ENCODE data around the gene ACTN2.

Gene ACTN2

DNA sequence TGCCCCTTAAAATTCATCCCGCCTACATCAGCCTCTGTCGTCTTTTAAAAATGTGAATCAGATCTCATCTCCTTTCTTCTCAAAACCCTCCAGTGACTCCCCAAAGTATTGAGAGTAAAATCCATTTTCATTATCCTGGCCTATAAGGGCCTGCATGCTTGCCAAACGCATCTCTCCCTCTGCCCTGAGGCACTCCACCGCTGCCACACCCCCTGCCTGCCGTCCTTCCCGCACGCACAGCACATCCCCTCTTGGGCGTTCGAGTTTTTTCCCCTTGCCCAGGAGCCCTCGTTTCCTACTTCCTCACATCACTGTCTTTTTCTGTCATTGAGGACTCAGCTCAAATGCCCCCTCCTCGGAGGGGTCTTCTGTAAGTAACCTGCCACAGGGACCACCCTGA is 55.5 kb downstream of the ACTN2 start:
- no peak for DNase-seq (ENCODE audit: low read depth, low spot score)

DNA sequence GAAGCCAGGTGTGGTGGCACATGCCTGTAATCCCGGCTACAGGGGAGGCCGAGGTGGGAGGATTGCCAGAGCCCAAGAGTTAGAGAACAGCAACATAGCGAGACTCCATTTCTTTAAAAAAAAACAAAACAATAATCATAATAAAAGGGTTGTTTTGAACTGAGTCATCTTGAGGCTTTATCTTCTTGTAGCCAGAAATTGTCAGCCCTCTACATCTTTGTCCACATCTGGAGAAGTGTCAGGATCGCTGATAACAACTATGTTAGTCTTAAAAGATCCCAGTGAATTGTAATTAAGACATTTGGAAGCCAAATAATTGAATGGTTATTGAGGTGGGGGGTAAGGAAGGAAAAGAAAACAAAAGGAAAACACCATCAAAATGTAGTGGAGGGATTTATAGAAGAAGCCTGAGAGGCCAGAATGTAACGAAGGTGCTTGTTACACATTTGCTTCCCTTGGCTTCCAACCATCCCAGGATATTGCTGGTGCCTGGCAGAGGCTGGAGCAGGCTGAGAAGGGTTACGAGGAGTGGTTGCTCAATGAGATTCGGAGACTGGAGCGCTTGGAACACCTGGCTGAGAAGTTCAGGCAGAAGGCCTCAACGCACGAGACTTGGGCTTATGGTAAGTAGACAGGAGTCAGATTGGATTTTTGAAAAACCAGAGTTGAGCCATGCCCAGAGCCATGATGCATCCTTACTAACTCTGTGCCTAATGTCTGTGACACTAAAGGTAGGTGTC is 56.3 kb downstream of the ACTN2 start:
- DNase-seq (ENCODE audit: low read depth, low spot score): no peak

DNA sequence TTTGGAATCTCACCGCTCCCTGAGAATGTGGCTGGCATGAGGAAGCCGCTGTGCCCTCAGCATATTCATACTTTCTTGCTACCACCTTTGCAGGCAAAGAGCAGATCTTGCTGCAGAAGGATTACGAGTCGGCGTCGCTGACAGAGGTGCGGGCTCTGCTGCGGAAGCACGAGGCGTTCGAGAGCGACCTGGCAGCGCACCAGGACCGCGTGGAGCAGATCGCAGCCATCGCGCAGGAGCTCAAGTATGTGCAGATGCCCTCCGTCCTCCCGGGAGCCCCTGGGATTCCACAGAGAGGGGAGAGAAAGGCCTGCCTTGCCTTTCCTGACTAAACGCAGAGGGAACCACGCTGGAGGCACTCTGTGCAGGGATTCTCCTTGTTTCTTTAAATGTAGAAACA is 58.2 kb downstream of the ACTN2 start:
- DNase-seq (ENCODE audit: low read depth, low spot score): no peak

DNA sequence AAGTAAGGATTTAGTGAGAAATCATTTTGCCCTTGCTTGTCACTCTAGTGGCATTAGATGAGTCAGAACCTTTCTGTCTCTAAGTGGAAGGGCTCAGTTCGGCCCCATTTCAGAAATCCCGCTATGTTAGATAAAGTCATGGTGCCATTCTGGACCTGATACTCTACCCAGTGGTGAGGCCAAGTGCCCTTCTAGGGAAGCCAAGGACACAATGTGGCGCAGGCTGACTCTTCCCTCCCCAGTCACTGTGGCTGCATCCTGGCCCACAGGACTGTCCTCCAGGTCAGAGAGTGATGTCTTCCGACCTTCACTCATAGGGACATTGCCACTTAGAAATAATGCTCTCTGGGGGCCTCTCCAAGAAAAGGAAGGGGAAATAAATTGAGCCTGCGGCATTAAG is 60.5 kb downstream of the ACTN2 start:
- no peak for DNase-seq (ENCODE audit: low read depth, low spot score)

DNA sequence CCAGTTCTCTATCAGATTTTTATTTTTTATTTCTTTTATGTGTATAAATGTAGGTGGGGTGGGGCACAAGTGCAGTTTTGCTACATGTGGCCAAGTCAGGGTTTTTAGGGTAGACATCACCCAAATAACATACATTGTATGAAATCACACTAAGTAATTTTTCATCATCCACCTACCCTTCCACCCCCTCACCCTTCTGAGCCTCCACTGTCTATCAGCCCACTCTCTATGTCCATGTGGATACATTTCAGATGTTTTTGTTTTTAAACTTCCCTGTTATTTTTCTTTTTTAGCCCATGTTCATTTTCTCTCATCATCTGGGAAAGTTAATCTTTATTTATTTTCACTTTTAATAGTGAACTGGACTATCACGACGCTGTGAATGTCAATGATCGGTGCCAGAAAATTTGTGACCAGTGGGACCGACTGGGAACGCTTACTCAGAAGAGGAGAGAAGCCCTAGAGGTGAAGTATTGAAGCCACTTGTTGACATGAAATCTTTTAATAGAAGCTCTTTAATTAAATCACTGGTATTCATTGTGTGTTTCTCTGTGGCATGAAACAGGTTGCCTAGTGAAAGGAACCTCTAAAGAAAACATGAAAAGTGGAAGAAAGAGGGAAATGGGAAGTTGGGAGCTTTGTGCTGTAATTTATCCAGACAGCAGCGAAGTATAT is 61.1 kb downstream of the ACTN2 start:
- DNase-seq (ENCODE audit: low read depth, low spot score): no peak

DNA sequence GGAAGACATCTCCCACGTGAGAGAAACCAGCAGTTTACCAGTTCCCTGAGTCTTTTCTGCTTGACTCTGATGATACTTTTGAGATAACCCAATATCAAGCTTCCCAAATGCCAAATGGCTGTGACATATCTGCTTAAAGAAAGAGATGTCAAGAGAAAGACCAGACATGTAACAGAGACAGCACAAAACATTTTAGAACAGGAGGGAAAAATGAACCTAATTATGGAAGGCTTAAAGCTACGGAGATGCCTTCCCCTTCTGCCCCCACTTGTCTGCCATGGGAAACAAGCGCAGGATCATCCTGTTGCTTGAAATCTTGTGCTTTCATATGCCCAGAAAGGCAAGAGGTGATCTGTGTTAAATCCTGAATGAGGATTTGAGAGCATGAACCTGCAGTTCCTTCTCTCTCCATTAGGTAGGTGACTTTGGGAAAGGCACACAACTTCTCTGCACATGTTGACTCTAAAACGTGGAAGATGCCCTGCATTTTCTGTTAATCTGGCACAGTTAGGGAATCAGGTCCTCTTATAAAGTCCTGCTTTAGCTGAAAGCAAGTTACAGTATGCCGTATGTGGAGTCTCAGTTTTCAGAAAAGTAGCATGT is 62.1 kb downstream of the ACTN2 start:
- DNase-seq (ENCODE audit: low read depth, low spot score): no peak

DNA sequence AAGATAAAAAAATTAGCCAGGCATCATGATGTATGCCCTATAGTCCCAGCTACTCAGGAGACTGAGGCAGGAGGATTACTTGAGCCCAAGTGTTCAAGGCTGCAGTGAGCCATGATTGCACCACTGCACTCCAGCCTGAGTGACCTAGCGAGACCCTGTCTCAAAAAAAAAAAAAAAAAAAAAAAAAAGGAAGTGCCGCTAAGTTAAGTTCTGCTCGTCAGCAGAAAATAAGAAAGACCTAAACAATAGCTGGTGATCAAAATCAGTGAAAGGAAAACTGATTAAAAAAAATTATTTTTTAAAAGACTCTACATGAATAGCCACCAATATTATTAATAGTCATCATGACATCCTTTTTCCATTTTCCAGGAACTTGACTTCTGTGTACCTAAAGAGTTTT is 64.6 kb downstream of the ACTN2 start:
- DNase-seq (ENCODE audit: low read depth, low spot score): no peak

DNA sequence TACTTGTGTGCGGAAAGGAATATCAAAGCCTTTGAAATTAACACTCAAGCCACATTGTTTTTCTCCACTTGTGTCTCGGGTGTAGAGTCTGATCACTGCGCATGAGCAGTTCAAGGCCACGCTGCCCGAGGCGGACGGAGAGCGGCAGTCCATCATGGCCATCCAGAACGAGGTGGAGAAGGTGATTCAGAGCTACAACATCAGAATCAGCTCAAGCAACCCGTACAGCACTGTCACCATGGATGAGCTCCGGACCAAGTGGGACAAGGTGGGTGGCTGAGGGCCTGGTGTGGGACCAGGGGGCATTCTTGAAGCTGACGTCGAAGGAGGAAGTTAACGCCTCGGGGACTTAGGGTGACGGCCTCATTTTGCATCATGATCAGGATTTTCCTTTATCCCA is 65.1 kb downstream of the ACTN2 start:
- no peak for DNase-seq (ENCODE audit: low read depth, low spot score)

DNA sequence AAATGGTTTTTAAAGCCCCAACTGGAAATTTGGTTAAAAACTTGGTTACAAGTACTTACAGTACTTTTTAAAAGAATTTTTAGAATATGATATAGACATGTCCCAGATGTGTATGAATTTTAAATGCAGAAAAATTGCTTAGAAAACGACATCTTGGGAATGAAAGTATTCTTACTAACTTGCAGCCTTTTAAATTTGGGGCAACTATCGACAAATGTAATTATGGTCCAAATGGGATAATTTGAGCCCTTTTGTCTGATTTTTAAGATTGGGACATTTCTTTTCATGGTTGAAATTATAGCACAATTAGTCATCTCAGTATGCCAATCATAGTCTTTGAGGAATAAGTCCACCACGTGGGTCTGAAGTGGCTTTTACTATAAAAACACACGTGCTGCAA is 65.6 kb downstream of the ACTN2 start:
- no peak for DNase-seq (ENCODE audit: low read depth, low spot score)

DNA sequence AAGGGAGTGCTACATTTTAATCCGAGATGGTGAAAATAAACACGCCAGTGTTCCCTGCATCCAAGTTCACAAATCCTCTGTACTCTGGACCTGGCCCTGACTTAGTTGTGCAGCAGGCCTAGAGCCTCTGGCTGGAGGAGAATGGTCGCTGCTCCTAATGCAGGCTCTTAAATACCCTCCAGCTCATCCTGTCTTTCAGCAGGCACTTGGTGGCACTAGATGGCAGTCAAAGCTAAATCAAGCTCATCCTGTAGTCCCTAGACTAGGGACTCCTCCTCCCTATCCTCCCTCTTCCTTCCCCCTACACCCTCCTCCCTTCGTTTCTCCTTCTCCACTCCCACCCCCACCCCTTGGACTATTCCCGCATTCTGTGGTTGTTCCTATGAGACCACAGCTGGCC is 67.2 kb downstream of the ACTN2 start:
- DNase-seq (ENCODE audit: low read depth, low spot score): no peak

DNA sequence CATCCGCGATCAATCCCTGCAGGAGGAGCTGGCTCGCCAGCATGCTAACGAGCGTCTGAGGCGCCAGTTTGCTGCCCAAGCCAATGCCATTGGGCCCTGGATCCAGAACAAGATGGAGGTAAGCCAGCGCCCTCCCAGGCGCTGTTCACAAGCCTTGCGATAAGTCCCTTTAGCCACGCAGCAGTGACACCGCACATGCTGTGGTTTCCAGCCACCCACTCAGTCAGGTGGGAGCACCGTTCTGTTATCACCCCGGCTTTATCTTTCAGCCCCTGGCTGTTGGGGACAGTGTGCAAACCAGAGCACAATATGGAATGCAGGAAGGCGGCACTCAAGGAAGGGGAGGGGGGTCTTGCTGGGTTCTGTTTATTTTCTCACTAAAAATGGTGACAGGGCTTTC is 67.7 kb downstream of the ACTN2 start:
- no peak for DNase-seq (ENCODE audit: low read depth, low spot score)

DNA sequence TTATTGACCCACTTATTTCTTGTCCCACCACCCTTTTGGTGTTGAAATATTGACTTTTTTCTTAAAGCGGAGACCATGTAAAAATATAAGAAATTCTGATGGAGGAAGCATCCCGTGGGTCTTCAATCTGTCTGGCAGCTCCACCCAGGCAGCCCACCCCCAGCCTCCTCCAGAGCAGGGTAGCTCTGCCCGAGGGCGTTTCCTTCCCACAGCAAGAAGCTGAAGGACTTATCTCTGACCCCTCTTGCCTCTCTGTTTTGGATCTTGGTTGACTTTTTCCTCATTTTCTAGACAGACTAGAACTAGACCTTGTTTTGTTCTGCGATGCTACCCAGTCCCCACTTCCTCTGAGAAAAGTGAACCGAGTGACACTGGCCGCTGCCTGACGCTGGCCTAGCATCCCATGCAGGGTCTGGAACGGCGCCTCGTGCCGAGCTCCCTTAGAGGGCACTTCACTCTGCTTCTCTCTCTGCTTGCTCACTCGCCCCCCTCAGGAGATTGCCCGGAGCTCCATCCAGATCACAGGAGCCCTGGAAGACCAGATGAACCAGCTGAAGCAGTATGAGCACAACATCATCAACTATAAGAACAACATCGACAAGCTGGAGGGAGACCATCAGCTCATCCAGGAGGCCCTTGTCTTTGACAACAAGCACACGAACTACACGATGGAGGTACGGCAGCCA is 68.4 kb downstream of the ACTN2 start:
- DNase-seq (ENCODE audit: low read depth, low spot score): no peak

DNA sequence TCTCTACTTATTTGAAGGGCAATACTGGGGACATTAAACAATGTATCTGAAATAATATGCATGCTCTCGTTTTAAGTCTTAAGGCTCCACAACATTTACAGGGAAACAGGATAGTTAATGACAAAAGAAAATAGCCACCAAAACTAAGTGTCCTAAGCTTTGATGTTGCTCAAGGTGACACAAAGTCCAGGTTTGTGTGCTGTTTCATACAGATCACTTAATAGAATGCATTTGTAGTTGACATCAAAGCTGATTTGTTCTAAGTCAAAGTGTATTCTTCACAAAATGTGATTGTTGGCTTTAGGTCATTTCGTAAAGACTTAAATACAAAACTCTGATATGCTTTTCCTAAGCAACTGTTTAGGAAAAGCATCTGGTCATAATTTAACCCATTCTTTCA is 71.3 kb downstream of the ACTN2 start:
- DNase-seq (ENCODE audit: low read depth, low spot score): no peak

DNA sequence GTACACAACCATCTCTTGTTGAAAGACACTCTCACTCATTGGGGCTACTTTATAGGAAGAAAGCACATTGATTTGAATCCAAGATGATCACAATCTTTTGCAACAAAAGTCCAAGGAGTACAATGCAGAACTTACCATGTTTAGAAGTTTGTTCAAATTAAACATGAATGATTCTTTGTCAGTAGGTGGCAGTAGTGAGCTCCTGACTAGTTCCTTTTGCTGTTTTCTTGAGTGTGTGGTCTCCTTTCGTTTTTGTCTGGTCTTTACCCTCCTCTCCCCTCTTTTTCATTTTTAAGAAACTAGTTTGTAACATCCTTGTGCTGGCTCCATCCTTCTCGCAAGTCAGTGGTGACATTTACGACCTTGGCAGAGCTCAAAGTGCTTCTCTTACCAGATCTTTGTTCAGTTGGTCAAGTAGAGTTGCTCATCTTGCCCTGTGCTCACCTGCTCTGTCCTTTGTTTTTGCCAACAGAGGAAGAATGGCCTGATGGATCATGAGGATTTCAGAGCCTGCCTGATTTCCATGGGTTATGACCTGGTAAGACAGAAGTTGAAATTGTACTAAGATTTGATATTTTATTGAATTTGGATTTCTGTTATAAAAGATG is 73.1 kb downstream of the ACTN2 start:
- DNase-seq (ENCODE audit: low read depth, low spot score): no peak

DNA sequence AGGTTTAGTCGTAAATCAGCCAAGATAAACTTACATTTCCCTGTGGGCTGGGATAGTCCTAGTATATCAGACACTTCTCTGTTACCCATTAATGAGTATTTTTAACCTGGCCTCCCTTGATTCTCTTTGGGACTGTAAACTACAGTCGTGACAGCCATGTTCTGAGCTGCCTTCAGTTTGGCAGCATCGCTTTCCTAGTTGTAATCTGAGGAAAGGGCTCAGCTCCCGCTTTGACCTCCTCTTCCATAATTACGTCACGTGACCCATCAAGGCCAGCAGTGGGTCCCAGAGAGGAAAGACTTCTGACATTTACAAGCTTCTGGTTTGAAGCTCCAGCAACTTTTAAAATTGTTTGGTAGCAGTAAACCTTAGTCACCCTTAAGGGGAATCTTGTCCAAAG is 74.2 kb downstream of the ACTN2 start:
- no peak for DNase-seq (ENCODE audit: low read depth, low spot score)

DNA sequence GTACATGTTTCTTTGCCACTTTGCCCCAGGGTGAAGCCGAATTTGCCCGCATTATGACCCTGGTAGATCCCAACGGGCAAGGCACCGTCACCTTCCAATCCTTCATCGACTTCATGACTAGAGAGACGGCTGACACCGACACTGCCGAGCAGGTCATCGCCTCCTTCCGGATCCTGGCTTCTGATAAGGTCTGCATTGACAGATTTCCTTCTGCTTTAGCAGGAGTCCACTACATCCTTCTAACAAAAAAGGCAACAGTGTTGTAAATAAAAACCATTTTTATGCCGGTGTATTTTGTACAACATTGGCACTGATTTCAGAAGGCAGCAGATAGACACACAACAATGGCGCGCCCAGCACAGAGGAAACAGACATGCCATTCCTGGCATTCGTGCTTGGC is 74.7 kb downstream of the ACTN2 start:
- DNase-seq (ENCODE audit: low read depth, low spot score): no peak

DNA sequence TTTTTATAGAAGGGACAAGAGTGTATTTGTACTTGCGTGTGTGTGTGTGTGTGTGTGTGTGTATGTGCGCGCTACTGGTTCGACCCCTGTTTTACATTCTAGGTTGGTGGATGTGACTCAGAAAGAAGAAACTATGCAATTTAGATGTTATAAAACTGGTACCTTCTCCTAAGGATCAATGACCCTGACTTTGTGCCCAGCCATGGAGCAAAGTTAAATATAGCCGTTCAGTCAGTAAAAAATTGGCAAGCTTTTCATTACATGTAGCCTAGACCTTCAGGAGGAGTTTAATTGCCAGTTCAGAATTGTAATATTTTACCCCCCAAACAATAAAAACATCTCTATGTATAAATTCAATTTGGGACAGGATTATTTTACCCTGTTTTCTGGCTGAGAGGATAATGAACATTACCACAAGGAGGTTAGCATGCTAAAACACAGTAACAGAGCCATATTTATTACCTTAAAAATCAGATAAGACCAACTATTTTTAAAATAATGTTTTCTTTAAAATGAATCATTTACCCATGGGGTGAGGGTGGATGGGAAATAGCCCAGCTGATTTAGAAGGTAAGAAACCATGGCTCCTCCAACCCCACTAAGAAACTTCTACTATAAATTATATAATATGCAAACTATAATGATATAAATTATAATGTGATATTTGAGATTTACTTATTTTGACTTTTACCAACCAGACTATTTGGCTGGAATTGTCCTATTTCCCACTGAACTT is 75.3 kb downstream of the ACTN2 start:
- no peak for DNase-seq (ENCODE audit: low read depth, low spot score)

DNA sequence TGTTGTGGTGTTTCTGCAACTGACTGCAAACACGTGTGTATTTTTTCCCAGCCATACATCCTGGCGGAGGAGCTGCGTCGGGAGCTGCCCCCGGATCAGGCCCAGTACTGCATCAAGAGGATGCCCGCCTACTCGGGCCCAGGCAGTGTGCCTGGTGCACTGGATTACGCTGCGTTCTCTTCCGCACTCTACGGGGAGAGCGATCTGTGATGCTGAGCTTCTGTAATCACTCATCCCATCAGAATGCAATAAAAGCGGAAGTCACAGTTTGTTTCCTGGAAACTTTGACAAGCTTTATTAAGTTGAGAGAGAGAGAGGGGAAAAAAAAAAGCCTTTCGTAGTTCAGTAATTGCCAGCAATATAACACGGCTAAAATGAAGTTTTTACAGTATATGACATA is 76.1 kb downstream of the ACTN2 start:
- DNase-seq (ENCODE audit: low read depth, low spot score): no peak

DNA sequence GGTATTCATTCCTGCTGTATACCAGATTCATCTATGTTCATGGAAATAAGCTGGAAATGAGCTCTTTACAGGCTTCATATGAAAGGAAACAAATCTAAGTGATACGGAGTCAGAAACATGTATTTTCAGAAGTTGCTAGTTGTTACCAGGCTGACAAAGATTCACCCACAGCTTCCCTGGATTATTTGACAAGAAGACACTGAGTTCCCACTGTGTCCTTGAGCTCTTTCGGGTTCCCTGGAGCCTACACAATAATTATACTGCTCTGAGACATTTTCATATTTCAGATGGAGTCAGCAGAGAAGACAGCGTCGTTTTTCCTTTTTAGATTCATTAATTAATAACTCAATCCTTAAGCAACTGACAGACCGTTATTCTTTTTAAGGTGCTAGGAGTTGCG is 79.5 kb downstream of the ACTN2 start:
- no peak for DNase-seq (ENCODE audit: low read depth, low spot score)

DNA sequence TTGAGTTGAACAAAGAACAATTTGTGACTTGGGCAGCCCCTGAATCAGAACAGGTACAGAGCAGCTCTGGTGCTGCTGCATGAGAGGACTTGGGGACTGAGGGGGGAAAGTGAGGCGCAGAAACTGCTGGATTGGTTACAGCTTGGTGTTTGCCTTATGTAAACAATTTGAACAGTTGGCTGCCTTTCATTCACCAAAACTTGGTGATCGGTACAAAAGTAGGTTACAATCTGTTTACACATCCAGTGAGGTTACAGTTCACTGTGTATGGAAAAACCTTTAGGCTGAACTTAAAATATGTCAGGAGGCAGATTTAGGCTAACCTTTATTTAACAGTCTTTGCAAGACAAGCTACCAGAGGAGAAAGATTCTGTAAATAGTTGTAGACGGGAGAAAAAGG is 80.2 kb downstream of the ACTN2 start:
- DNase-seq (ENCODE audit: low read depth, low spot score): no peak

DNA sequence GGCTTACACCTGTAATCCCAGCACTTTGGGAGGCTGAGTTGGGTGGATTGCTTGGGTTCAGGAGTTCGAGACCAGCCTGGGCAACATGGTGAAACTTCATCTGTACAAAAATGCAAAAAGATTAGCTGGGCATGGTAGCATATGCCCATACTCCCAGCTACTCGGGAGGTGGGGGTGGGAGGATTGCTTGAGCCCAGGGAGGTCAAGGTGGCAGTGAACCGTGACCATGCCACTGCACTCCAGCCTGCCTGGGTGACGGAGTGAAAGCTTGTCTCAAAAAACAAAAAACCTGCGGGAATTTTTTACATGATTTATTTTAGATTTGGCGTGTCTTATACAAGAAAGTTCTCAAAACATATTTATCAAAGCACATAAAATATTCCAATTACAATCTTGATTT is 81.0 kb downstream of the ACTN2 start:
- DNase-seq (ENCODE audit: low read depth, low spot score): no peak

DNA sequence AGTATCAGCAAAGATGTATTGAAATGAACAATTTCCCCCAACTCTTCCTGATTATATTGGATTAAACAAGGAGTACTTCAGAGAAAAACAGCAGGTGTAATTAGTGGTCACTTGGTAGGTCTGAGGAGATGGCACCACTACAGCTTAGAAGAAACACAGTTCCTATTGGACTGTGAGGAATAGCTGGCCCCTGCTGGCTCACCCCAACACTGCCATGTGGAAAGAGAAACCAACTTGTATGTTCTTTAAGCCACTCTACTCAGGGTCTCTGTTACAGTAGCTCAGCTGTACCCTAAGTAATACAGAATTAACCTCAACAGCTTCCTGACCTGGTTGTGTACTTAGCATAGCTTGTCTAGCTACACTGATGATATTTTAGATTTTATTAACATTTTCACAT is 82.3 kb downstream of the ACTN2 start:
- no peak for DNase-seq (ENCODE audit: low read depth, low spot score)
